KOPT-K1 (cell line): ENCODE data around the gene NMB.

Experiments
- H3K27ac ChIP-seq: fragments of 200-600 bp; sonication (generic); 2 replicates; pipeline ENCODE4 v1.5.1; 2016; ENCODE audit warnings: antibody characterized with exemption, mild to moderate bottlenecking, low read depth, low read length; ENCODE audit not compliant: poor library complexity, severe bottlenecking
- H3K36me3 ChIP-seq: fragments of 200-600 bp; sonication (generic); 2 replicates; pipeline ENCODE4 v1.5.1; 2017; ENCODE audit warnings: antibody characterized with exemption, mild to moderate bottlenecking, low read length, moderate library complexity; ENCODE audit not compliant: insufficient read depth
- H3K9me3 ChIP-seq: fragments of 200-600 bp; sonication (generic); 2 replicates; pipeline ENCODE4 v1.5.1; 2017; ENCODE audit warnings: antibody characterized with exemption, low read length, mild to moderate bottlenecking; ENCODE audit not compliant: insufficient read depth, poor library complexity, severe bottlenecking

Gene NMB

DNA sequence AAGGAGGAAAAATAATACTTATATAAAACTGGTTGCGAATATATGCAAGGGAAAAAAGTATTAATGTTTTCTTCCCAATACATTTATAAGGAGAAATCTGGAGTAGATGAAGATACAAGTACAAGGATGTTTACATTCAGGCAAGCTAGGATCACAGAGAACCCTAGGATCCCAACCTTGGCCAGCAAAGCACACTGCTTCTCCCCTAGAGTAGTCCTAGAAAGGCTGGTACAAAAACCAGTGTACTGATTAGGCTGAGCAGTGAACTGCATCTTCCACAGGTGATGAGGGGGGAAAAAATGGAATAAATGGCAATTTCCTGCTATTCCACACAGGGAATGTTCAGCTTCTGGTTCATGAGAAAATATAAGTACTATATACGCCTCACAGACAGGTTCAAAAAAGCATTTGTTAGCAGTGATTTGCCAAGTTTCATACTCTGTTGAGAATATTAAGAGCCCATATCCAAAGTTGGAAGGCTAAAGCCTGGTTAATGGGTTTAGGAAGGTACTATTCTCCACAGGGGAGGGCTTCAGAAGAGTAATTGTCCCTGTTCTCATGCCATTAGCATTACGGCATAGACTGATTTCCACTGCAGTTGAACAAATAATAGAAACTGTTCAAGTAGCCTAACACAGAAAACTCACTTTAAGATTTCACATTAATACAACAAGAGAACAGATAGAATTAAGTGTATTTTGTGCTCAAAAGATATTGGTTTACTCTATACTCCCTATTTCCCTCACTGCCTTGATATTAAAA, 10.4 kb upstream of the NMB start:
- H3K27ac ChIP-seq = no peak overlapping the region
- H3K9me3 ChIP-seq = no peaks in the 10 kb centered on the region
- peaks cover 73% of the 10 kb centered on the region for H3K36me3 ChIP-seq

DNA sequence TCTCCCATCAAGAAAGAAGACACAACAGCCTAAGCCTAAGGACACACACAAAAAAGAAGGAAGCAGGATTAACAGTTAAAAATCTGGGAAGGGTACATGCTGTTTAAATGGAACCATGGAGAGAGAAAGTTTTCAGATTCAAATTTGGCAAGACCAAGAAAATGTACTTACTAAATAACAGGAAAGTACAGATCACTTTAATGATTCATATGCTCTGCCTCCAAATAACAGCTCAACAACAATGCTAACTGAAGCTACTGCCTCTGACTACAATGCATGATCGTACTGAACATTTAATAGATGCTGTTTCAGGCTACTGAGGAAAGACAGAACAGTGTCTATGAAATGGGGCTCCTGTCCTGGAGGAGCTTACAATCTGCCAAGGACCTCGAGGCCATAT, 8.4 kb upstream of the NMB start:
- H3K36me3 ChIP-seq = peaks cover 73% of the 10 kb centered on the region
- no peaks in the 10 kb centered on the region for H3K9me3 ChIP-seq
- H3K27ac ChIP-seq = no peak overlapping the region

DNA sequence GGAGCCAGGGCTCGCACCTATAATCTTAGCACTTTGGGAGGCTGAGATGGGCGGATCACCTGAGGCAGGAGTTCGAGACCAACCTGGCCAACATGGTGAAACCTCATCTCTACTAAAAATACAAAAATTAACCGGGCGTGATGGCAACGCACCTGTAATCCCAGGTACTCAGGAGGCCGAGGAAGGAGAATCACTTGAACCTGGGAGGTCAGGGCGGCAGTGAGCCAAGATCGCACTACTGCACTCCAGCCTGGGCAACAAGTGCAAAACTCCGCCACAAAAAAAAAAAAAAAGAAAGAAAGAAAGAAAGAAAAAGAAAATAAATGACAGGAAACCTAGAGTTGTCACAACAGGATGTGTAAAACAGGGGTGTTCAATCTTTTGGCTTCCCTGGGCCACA, 3.0 kb upstream of the NMB start:
- H3K36me3 ChIP-seq = peaks cover 19% of the 10 kb centered on the region
- no peaks in the 10 kb centered on the region for H3K9me3 ChIP-seq
- no peak overlapping the region for H3K27ac ChIP-seq

DNA sequence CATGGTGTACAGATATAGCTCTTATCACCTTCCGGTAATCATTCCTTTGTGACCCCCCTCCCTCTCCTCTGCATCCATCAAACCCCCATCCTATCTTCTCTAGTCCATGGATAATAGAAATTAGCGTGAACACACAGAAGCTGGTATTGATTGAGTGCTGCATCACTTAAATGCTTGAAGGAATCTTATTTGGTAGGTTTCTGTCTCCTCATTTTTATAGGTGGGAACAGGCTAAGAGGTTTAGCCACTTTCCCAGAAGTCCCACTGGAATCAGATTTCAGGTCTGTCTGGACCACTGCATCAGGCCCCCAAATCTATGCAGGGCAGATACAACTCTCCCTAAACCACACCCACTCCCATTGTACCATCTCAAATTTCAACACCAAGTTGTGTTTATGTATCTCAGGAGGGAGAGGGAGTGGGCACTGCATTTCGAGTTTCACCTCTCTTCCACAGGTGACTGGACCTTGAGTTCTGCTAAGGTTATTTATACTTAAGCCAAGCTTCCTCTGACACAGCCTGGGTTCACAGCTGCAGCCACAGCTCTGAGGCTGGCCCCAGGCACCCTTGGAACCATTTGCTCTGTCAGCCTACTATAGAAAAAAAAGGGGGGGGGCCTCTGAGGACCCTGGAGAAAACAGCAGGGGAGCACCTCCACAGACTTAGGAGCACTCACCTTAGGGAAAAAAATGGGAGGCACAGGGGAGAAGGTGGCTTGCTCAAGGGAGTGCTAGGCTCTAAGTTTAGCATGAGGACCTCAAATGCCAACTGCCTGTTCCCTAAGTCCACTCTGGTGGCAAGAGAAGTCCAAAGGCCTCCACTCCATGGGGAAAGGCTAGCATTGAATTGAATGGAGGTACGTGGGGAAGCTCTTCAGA, 2.1 kb upstream of the NMB start:
- Histone ChIP-seq H3K27ac (no peak overlapping the region), H3K9me3 (no peaks in the 10 kb centered on the region), H3K36me3 (peaks cover 10% of the 10 kb centered on the region)

DNA sequence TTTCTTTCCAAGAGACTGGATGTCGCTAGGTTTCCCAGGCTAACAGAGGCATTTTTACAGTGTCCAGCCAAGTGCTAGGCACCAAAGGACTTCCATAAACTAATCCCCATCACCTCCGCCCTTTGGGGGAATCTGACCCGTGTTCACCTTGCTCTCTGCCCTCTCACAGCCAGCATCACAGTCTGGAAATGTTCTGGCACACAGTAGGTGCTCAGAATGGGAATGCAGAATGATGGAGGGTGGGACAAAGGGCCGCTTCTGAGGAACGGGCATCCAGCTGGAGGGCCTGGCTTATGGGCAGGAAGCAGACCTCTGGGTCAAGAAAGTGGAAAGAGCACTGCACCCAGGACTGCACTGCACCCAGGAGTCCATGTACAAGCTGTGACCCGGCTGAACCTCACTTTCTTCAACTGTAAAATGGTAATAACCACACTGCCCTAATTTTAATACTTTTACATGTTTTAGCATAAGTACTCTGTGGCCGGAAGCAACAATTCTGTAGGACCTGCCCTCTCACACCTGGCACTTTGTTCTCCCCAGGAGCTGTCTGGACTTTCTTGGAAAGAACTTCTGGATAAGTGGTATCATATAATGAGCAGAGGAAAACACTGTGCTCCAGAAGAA, 901 bp upstream of the NMB start:
- no peaks in the 10 kb centered on the region for H3K36me3 ChIP-seq
- peak overlapping the region; percentile 57 for H3K27ac ChIP-seq
- H3K9me3 ChIP-seq = no peaks in the 10 kb centered on the region

DNA sequence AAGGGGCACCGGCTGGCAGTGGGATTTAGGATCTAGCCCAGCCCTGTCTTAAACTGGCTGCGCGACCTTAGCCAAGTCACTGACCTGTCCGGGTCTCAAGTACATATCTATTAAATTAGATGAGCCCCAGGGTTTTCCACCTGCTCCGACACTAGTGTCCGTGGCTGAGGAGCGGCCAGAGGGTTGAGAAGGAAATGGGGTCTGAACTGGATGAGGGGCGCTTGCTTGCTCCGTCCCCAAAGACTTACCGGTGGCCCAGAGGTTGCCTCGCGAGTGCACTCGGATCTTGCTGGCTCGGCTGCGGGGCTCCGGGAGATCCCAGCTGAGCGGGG, 285 bp downstream of the NMB start:
- H3K9me3 ChIP-seq = no peaks in the 10 kb centered on the region
- H3K27ac ChIP-seq = peak overlapping the region; percentile 57
- H3K36me3 ChIP-seq = peaks cover 1% of the 10 kb centered on the region; the same call in 1 of the 2 replicates

DNA sequence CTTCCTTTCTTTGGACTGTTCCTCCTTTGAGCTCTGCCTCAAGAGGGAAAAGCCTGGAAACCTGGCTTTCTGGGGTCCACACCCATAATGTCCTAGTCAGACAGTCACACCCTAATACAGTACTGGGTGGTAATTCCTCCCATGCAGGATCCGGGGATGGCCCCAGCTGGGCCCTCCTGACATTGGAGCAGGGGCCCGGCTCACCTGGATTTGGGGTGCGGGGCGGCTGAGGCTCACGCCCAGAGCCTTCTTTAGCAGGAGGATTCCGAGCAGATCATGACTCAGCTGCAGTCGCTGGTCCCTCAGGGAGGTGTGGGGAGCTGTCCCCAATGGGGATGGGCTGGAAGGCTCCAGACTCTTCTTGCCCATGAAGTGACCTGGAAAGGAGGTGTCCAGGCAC, 1.0 kb downstream of the NMB start:
- no peaks in the 10 kb centered on the region for H3K9me3 ChIP-seq

DNA sequence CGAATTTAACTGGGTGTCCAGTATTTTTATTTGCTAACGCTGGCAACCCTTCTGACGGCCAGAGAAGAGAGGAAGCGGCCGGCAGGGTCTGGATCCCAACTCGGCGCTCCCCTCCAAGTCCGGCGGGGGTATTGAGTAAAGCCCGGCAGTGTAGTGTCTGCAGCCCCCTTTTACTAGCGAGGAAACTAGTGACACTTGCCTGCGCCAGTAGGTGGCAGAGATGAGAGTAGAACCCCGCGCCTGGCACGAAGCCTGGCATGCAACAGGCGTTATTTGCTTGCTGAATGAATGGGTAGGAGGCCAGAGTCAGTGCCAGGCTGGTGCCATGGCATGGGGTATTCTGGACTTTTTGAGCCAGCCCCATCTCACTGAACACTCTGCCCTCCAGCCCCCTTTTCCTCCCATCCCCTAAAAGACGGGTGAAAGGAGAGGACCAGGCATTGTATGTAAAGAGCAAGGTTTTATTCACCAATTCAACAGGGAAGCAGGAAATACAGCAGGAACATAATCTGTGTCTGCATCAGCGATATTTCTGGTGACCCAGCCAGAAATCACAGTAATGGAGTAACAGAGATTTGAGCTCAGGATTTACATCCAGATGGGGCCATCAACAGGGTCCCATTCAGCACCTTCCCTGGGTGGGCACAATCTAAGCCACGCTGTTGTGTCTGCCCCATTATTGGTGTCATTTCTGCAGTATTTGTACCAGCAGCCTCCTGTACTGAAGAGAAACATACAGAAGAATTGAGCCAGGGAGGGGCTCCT, 3.1 kb downstream of the NMB start:
- peaks cover 26% of the 10 kb centered on the region; the same call in 1 of the 2 replicates for H3K36me3 ChIP-seq
- no peaks in the 10 kb centered on the region for H3K9me3 ChIP-seq
- H3K27ac ChIP-seq = peak overlapping the region; percentile 73

More for the DNA sequence above, 1.0 kb downstream of the NMB start:
- Histone ChIP-seq H3K27ac (no peak overlapping the region), H3K36me3 (peaks cover 9% of the 10 kb centered on the region; the same call in 1 of the 2 replicates)

DNA sequence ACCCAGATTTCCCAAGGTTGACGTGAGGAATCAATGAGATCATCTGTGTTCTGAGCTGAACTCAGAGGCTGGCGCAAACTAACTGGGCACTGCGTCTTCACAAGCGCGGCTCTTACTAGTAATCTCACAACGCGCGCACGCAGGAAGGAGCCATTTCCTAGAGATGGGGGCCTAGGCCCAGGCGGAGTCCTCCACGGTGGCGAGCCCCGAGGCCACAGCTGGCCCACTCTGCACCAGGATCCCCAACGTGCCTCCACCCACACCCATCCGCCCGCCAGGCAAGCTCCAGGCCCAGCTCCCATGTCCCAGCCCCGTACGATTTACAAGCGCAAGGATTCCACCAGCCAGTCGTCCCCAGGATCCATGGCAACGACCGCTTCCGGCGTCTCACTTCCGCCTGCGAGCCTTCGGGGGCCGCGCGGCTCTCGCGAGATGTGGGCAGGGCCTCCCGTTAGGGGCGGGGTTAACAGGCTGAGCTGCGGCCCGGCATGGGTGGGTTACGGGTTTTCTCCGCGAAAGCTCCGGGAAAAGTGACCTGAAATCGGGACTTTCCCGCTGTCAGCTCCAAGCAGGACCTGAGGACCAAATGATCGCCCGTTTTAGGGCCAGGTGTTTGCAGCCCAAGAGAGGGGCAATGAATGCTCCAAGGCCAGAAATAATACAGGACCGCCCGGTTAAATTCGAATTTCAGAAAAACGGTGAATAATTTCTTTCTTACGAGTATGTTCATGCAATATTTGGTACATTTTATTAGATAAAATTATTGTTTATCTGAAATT, 3.9 kb downstream of the NMB start, which contains the start of gene WDR73:
TSS of gene WDR73 (minus strand) at position 374 of the 779 bp plus-strand sequence. CDS start at position 365, 9 bp downstream.
- H3K36me3 ChIP-seq = peaks cover 33% of the 10 kb centered on the region
- H3K9me3 ChIP-seq = no peaks in the 10 kb centered on the region
- H3K27ac ChIP-seq = peak within 1 kb of the TSS; percentile 73

DNA sequence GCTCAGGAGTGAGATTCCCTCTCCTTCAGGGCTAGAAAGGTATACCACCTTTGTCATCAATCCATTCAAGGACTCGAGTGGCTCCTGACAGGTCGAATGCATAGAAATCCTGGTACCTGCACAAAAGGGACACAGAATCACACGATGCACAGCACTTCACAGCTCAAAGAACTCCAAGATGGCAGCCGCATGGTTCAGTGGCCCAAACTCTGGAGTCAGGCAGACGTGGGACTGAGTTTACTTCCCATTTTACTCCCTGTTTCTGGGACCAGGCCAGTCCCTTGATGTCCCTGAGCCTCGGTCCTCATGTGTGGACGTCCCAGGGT, 4.5 kb downstream of the NMB start:
- H3K27ac ChIP-seq = peak overlapping the region; percentile 73
- H3K9me3 ChIP-seq = no peaks in the 10 kb centered on the region
- H3K36me3 ChIP-seq = peaks cover 39% of the 10 kb centered on the region

DNA sequence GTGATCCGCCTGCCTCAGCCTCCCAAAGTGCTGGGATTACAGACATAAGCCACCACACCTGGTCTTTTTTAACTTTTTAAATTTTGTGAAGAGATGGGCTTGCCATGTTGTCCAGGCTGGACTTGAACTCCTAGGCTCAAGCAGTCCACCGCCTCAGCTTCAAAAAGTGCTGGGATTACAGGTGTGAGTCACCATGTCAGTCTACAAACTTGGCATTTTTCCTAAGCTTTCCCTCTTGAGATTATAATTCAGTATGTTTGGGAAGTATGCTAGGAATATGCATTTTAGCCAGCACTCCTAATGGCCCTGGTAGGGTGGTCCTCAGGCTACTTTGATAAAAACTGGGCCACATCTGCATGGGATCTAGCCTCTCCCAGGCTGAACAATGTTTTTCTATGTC, 8.3 kb downstream of the NMB start:
- no peak overlapping the region for H3K27ac ChIP-seq
- peaks cover 77% of the 10 kb centered on the region for H3K36me3 ChIP-seq
- H3K9me3 ChIP-seq = no peaks in the 10 kb centered on the region

DNA sequence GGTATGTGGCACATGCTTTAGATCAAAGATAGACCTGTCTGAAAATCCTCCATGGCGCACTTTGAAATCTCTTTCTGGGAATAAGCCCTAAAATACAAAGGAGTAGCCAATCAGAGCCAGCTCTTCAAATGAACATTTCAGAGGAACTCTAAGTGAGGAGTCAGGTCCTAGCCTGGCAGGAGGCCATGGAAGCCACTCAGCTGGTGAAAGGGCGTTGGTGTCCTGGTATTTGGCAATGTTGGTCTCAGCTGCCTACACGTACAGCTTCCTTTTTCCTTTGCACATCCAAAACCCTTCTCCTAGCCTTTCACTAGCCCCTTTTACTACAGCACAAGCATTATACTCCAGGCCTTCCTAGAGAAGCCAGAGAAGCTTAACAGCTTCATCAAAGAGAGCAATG, 9.5 kb downstream of the NMB start:
- Histone ChIP-seq H3K36me3 (peaks cover 89% of the 10 kb centered on the region), H3K9me3 (no peaks in the 10 kb centered on the region), H3K27ac (no peak overlapping the region)

DNA sequence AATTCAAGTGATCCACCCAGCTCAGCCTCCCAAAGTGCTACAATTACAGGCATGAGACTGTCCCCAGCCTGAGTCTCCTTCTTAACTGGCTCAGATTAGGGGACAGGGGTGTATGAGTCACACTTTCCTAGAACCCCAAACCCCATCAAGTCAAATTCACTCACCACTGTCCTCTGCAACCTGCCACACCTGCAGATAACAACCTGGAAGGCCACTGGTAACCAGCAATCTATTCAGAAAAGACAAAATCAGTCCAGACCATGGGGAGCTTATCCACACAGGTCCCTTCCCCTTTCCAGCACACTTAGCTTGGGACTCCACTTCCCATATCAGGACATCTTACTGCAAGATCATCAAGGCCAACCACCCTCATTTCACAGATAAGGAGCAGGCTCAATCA, 10.3 kb downstream of the NMB start:
- Histone ChIP-seq H3K36me3 (peaks cover 96% of the 10 kb centered on the region), H3K27ac (no peak overlapping the region), H3K9me3 (no peaks in the 10 kb centered on the region)

DNA sequence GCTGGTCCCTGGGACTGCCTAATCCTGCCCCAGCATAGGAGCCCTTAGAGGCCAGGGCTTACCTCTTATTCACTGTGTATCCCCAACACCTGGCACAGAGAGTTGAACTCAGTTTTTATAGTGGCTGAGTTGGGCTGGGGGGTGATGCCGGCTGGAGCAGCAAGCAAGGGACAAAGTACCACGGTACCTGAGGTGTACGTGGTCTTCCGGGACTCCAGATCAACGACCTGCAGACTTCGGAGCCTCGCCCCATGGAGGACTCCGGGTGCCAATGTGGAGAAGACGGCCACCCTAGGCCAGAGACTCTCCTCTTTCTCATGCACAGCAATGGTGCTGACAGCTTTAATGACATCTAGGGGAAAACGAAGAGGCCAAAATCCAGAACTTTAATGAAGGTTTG, 12.0 kb downstream of the NMB start:
- Histone ChIP-seq H3K27ac (no peak overlapping the region), H3K36me3 (peaks cover 97% of the 10 kb centered on the region), H3K9me3 (no peaks in the 10 kb centered on the region)
